Sigmoid colon (tissue), 7 donors: ENCODE measurements around the gene C13orf46. TPM values are rescaled to one million over a fixed set of nuclear protein-coding genes. Genes with fewer than 3 reads are reported as not detected.
A peak's percentile ranks its signal among the peaks of the same experiment; 100 is the strongest.

Source experiments
- DNase-seq: peaks from one replicate; pipeline ENCODE4 v3.0.0-alpha.2; 2019
- H3K27ac ChIP-seq, 4 donors: fragments of 200-600 bp; sonication (generic); one replicate each; pipeline ENCODE4 v1.5.1; 2016 to 2019; ENCODE audit warnings: mild to moderate bottlenecking in 1 of 4
- H3K27me3 ChIP-seq, 3 donors: fragments of 200-600 bp; sonication (generic); one replicate each; pipeline ENCODE4 v1.5.1; 2019; ENCODE audit warnings: mild to moderate bottlenecking in 1 of 3
- H3K36me3 ChIP-seq, 4 donors: fragments of 200-600 bp; sonication (generic); one replicate each; pipeline ENCODE4 v1.5.1; 2016 to 2019
- H3K4me1 ChIP-seq, 4 donors: fragments of 200-600 bp; sonication (generic); one replicate each; pipeline ENCODE4 v1.5.1; 2017 to 2019
- H3K4me3 ChIP-seq, 4 donors: fragments of 200-600 bp; sonication (generic); one replicate each; pipeline ENCODE4 v1.5.1; 2017 to 2019; ENCODE audit warnings: mild to moderate bottlenecking in 2 of 4, moderate library complexity in 1 of 4
- H3K9me3 ChIP-seq, 4 donors: fragments of 200-600 bp in 3 of 4; sonication (generic) in 3 of 4; one replicate each; pipeline versions ENCODE4 v1.5.1 to v1.6.1; 2013 to 2019
- CTCF ChIP-seq, 4 experiments: fragments of 450-650 bp in 3 of 4; fragments of 200-600 bp in 1 of 4; IDR thresholded peaks; one replicate each; pipeline ENCODE4 v1.5.1; 2016 to 2019; ENCODE audit warnings: antibody characterized with exemption in 4 of 4, mild to moderate bottlenecking in 3 of 4, moderate library complexity in 2 of 4
- EP300 ChIP-seq, 4 donors: sonication (generic); formaldehyde crosslinking; IDR thresholded peaks; one replicate each; pipeline ENCODE4 v1.6.1; 2017; ENCODE audit warnings: antibody characterized with exemption in 4 of 4
- POLR2A ChIP-seq, 2 donors: fragments of 450-650 bp; IDR thresholded peaks; one replicate each; pipeline ENCODE4 v1.6.1; 2016; ENCODE audit warnings: antibody characterized with exemption in 2 of 2, mild to moderate bottlenecking in 2 of 2, moderate library complexity in 2 of 2
- POLR2AphosphoS5 ChIP-seq, 4 donors: sonication (generic); formaldehyde crosslinking; IDR thresholded peaks; one replicate each; pipeline ENCODE4 v1.6.1; 2017; ENCODE audit warnings: antibody characterized with exemption in 4 of 4
- whole genome bisulfite sequencing, 2 donors: extraction: QIAGEN DNeasy Blood & Tissue Kit; methylation state at CpG; one replicate each; pipeline ENCODE4 v1.1.7; 2013; 5-methylcytosine and 5-hydroxymethylcytosine counted together
- intact Hi-C: fragments of 100-400 bp; cut with DNase I; formaldehyde crosslinking; loops from one replicate; pipeline ENCODE4 v1.15.1; 2023
- polyA plus RNA-seq, 3 donors: library from polyadenylated mRNA; stranded (reverse); fragments of 200-250 nt; gene quantifications; one replicate each; pipeline ENCODE4 v1.2.3, GENCODE V29; 2013
- total RNA-seq, 4 donors: library from RNA; depleted of rRNA; stranded (reverse); fragments of >200 nt; gene quantifications; one replicate each; pipeline ENCODE4 v1.1.0, GENCODE V29; 2016
- donor health status: healthy with polysubstance abuse.
- donor health status: Bipolar disorder and iron deficiency.
- donor health status: healthy.

Gene C13orf46
- total and polyA plus RNA-seq, 7 donors = 0.23 to 11.9 (median 0.81) TPM; not detected in 2

GRCh38 chr13:113969973-113970611, 3.8 kb downstream of the C13orf46 start:
- H3K4me3 ChIP-seq = no peak overlapping the region
- no peaks in the 10 kb centered on the region for H3K27me3 ChIP-seq
- TF ChIP-seq CTCF (IDR thresholded peaks at IDR 0.05) (no peak), EP300 (IDR thresholded peaks at IDR 0.05) (no peak), POLR2AphosphoS5 (IDR thresholded peaks at IDR 0.05) (no peak), POLR2A (IDR thresholded peaks at IDR 0.05) (no peak)
- intact Hi-C loops = no loop called here
- no peaks in the 10 kb centered on the region for H3K9me3 ChIP-seq
- peak; percentile 32 for DNase-seq
- H3K27ac ChIP-seq = peak overlapping the region; percentile 66 to 89 (median 76)
- 29 to 76% methylated on average over 20 of the region's 20 CpGs for WGBS, 2 donors
- H3K4me1 ChIP-seq = peaks cover 0 to 19% (median 18%) of the 10 kb centered on the region in 4 donors
- H3K36me3 ChIP-seq = peaks cover 0 to 14% (median 5%) of the 10 kb centered on the region in 4 donors

- peak; percentile 64 for DNase-seq
- Histone ChIP-seq H3K27me3 (no peaks in the 10 kb centered on the region), H3K27ac (peak overlapping the region in 1 of 4 donors; percentile 89), H3K4me3 (no peak overlapping the region), H3K9me3 (no peaks in the 10 kb centered on the region), H3K36me3 (peaks cover 0 to 7% (median 1%) of the 10 kb centered on the region in 4 donors), H3K4me1 (peaks cover 0 to 19% (median 18%) of the 10 kb centered on the region in 4 donors)
- TF ChIP-seq CTCF (IDR thresholded peaks at IDR 0.05) (no peak), POLR2AphosphoS5 (IDR thresholded peaks at IDR 0.05) (no peak), POLR2A (IDR thresholded peaks at IDR 0.05) (no peak), EP300 (IDR thresholded peaks at IDR 0.05) (no peak)
- intact Hi-C loops = no loop called here
- WGBS, 2 donors = 89 to 96% methylated on average over 25 of the region's 25 CpGs
These were observed 4.4 kb downstream of the C13orf46 start for GRCh38 chr13:113969311-113969972.

DNA sequence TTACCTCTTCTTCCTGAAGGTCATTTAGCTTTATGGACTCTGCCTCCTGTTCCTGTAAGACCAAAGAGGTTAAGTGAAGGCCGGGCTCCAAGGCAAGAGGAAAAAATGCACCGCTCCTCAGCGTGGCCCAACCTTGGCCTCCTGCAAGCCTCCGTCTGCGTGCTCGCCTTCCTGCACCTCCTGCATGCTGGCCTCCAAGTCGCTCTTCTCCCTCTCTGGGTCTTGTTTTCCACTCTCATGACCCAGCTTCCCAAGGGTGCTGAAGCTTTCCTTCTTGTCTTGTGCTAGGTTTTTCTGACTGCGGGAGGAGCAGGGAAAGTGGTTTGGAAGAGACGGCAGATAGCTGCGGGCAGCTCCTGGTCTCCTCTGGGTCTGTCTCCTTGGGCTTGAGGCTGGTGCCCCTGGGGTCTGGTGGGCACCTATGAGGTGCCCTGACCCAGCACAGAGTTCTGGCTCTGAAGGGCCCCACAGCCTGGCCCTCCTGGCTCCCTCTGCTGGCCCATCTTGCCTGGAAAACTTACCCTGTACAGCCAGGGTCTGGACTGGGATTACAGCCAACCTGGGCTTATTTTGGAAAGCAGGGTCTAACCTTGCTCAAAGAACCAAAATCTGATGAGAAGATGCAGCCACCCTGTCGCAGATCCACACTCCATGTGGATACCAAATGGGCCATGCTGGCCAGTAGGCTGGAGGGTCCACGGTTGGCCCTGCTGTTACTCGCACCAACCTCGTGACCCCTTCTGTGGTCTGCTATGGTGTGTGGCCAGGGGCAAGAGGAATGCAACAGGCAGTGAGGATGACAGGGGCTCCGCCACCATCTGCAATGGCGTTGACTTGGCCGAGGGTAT, 5.2 kb downstream of the C13orf46 start:
- DNase-seq = peak; percentile 40

More for the DNA sequence above, 5.2 kb downstream of the C13orf46 start:
- Histone ChIP-seq H3K4me3 (no peak overlapping the region), H3K27ac (no peak overlapping the region), H3K4me1 (peaks cover 0 to 19% (median 18%) of the 10 kb centered on the region in 4 donors), H3K9me3 (no peaks in the 10 kb centered on the region), H3K27me3 (no peaks in the 10 kb centered on the region), H3K36me3 (peaks cover 0 to 3% (median 0%) of the 10 kb centered on the region in 4 donors)
- intact Hi-C loops = no loop called here
- TF ChIP-seq CTCF (IDR thresholded peaks at IDR 0.05) (no peak), POLR2A (IDR thresholded peaks at IDR 0.05) (no peak), EP300 (IDR thresholded peaks at IDR 0.05) (no peak), POLR2AphosphoS5 (IDR thresholded peaks at IDR 0.05) (no peak)
- WGBS, 2 donors = 94 to 97% methylated on average over 17 of the region's 17 CpGs
